Ishikawa (cell line): Measurements from ENCODE around the gene RAB11FIP4.
A peak's percentile ranks its signal among the peaks of the same experiment; 100 is the strongest.

Experiments
- CEBPB ChIP-seq: IDR thresholded peaks from 2 replicates; pipeline ENCODE4 v1.6.1; 2012
- CREB1 ChIP-seq: IDR thresholded peaks from 2 replicates; pipeline ENCODE4 v1.6.1; 2012; ENCODE audit warnings: low read depth
- EGR1 ChIP-seq: IDR thresholded peaks from 2 replicates; pipeline ENCODE4 v1.6.1; 2012
- EP300 ChIP-seq: IDR thresholded peaks from 2 replicates; pipeline ENCODE4 v1.6.1; 2012; ENCODE audit warnings: borderline replicate concordance
- FOXM1 ChIP-seq: IDR thresholded peaks from 2 replicates; pipeline ENCODE4 v1.6.1; 2012; ENCODE audit warnings: low read depth, borderline replicate concordance
- MAX ChIP-seq: IDR thresholded peaks from 2 replicates; pipeline ENCODE4 v1.6.1; 2012
- NFIC ChIP-seq: IDR thresholded peaks from 2 replicates; pipeline ENCODE4 v1.6.1; 2012
- RAD21 ChIP-seq: IDR thresholded peaks from 2 replicates; pipeline ENCODE4 v1.6.1; 2012; ENCODE audit warnings: low read depth
- REST ChIP-seq: IDR thresholded peaks from 2 replicates; pipeline ENCODE4 v1.6.1; 2012; ENCODE audit warnings: low read depth, mild to moderate bottlenecking
- TAF1 ChIP-seq: IDR thresholded peaks from 2 replicates; pipeline ENCODE4 v1.6.1; 2012; ENCODE audit warnings: low read depth, mild to moderate bottlenecking
- TCF12 ChIP-seq: IDR thresholded peaks from 2 replicates; pipeline ENCODE4 v1.6.1; 2012; ENCODE audit warnings: low read depth
- TEAD4 ChIP-seq: IDR thresholded peaks from 2 replicates; pipeline ENCODE4 v1.6.1; 2012
- USF1 ChIP-seq: IDR thresholded peaks from 2 replicates; pipeline ENCODE4 v1.6.1; 2012
- YY1 ChIP-seq: IDR thresholded peaks from 2 replicates; pipeline ENCODE4 v1.6.1; 2012; ENCODE audit warnings: low read depth
- ZBTB7A ChIP-seq: IDR thresholded peaks from 2 replicates; pipeline ENCODE4 v1.6.1; 2012; ENCODE audit warnings: low read depth

RAB11FIP4 gene

GRCh38 chr17:31515267-31515666, 123.8 kb downstream of the RAB11FIP4 start:
- no peak for TF ChIP-seq CEBPB
- no peak for TF ChIP-seq TAF1
- TF ChIP-seq USF1, result no peak
- no peak for TF ChIP-seq CREB1
- no peak for TF ChIP-seq TEAD4
- no peak for TF ChIP-seq FOXM1
- TF ChIP-seq TCF12, result no peak

GRCh38 chr17:31517524-31517923, 126.0 kb downstream of the RAB11FIP4 start:
- TF ChIP-seq RAD21 (peak; percentile 67), NFIC (no peak)

GRCh38 chr17:31518478-31518877, 127.0 kb downstream of the RAB11FIP4 start:
- TF ChIP-seq EP300, result no peak
- no peak for TF ChIP-seq YY1
- no peak for TF ChIP-seq TCF12
- no peak for TF ChIP-seq NFIC
- no peak for TF ChIP-seq REST
- no peak for TF ChIP-seq RAD21
- no peak for TF ChIP-seq CREB1
- no peak for TF ChIP-seq EGR1
- TF ChIP-seq USF1, result no peak
- TF ChIP-seq MAX, result no peak
- TF ChIP-seq TAF1, result no peak
- no peak for TF ChIP-seq TEAD4
- no peak for TF ChIP-seq CEBPB
- no peak for TF ChIP-seq FOXM1

- no peak for TF ChIP-seq EGR1
- no peak for TF ChIP-seq REST
- TF ChIP-seq TAF1, result no peak
- TF ChIP-seq YY1, result no peak
- TF ChIP-seq USF1, result no peak
- no peak for TF ChIP-seq RAD21
- no peak for TF ChIP-seq TEAD4
- TF ChIP-seq CEBPB, result no peak
- no peak for TF ChIP-seq EP300
- no peak for TF ChIP-seq ZBTB7A
- no peak for TF ChIP-seq NFIC
- no peak for TF ChIP-seq CREB1
Observed at GRCh38 chr17:31521632-31522283, 130.3 kb downstream of the RAB11FIP4 start.

- no peak for TF ChIP-seq EGR1
- TF ChIP-seq CEBPB, result no peak
- TF ChIP-seq ZBTB7A, result no peak
- TF ChIP-seq YY1, result no peak
- no peak for TF ChIP-seq EP300
- no peak for TF ChIP-seq TEAD4
- no peak for TF ChIP-seq MAX
- TF ChIP-seq RAD21, result no peak
- no peak for TF ChIP-seq USF1
Observed at GRCh38 chr17:31522284-31522931, 130.9 kb downstream of the RAB11FIP4 start.
